ENCODE results near the gene VKORC1L1. TPM values are rescaled to one million over a fixed set of nuclear protein-coding genes. Genes with fewer than 3 reads are reported as not detected.

VKORC1L1 gene
- total and polyA plus RNA-seq, 2 of the 8 experiments (the other 6 are each of a cell fraction or from before 2014, with no cell fraction given), result 12.7 to 45.3 TPM

DNA sequence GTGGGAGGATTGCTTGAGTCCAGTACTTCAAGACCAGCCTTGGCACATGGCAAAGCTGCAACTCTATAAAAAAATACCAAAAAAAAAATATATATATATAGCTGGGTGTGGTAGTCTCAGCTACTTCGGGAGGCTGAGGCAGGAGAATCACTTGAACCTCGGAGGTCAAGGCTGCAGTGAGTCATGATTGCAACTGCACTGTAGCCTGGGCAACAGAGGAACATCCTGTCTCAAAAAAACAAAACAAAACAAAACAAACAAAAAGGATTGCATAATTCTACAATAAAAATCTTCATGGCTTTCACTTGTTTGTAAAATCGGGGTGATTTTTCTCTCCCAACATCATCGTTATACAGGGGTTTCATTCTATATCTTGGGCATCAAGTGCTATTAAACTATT lies 74.0 kb downstream of the VKORC1L1 start (continued):
- no peak for TF ChIP-seq SAP30 (IDR thresholded peaks at IDR 0.05; ENCODE audit: insufficient read depth, insufficient replicate concordance, low read length)
